Kasumi-1 (cell line): ENCODE data around the gene CACNA2D4.

Experiments
- DNase-seq, 2 experiments: peaks; one replicate each; lab custom pipeline; 2025; lab: John Stamatoyannopoulos, UW

CACNA2D4 gene

GRCh38 chr12:1917172-1918070 lies 1.0 kb downstream of the CACNA2D4 start:
- peak; percentile 42 to 44 for DNase-seq

GRCh38 chr12:1916371-1917171 lies 1.9 kb downstream of the CACNA2D4 start:
- no peak for DNase-seq

- DNase-seq: peak in 1 of 2 experiments; percentile 1
Observed at GRCh38 chr12:1915082-1915968, 3.1 kb downstream of the CACNA2D4 start.

GRCh38 chr12:1914114-1914911 lies 4.1 kb downstream of the CACNA2D4 start:
- DNase-seq: no peak

GRCh38 chr12:1913377-1914113 lies 4.9 kb downstream of the CACNA2D4 start:
- no peak for DNase-seq

- DNase-seq: no peak
Observed at GRCh38 chr12:1912580-1913376, 5.7 kb downstream of the CACNA2D4 start.

GRCh38 chr12:1911598-1912575 lies 6.6 kb downstream of the CACNA2D4 start:
- no peak for DNase-seq

GRCh38 chr12:1910468-1910867 lies 8.0 kb downstream of the CACNA2D4 start:
- no peak for DNase-seq

- no peak for DNase-seq
Observed at GRCh38 chr12:1908758-1909157, 9.7 kb downstream of the CACNA2D4 start.

- no peak for DNase-seq
Observed at GRCh38 chr12:1907652-1908611, 10.5 kb downstream of the CACNA2D4 start.

GRCh38 chr12:1906579-1906978 lies 11.9 kb downstream of the CACNA2D4 start:
- DNase-seq: no peak

GRCh38 chr12:1904875-1905274 lies 13.6 kb downstream of the CACNA2D4 start:
- no peak for DNase-seq

GRCh38 chr12:1896964-1897363 lies 21.5 kb downstream of the CACNA2D4 start:
- no peak for DNase-seq

GRCh38 chr12:1890810-1891209 lies 27.6 kb downstream of the CACNA2D4 start:
- no peak for DNase-seq

- DNase-seq: no peak
Observed at GRCh38 chr12:1890119-1890703, 28.2 kb downstream of the CACNA2D4 start.

- DNase-seq: no peak
Observed at GRCh38 chr12:1888923-1889322, 29.5 kb downstream of the CACNA2D4 start.
